CD4-positive, alpha-beta T cell (primary cell): ENCODE measurements around the gene MRM3. TPM values are rescaled to one million over a fixed set of nuclear protein-coding genes. Genes with fewer than 3 reads are reported as not detected.
"Not testable (repeated sequence)": the region's sequence is repeated elsewhere in the genome, so short reads cannot be mapped to it uniquely, and the experiment has no call there.

Source experiments
- ATAC-seq: fragments of 200-7000 bp; cut with Tn5 transposase; one replicate; pipeline ENCODE4 v1.10.0; 2022; ENCODE audit warnings: mild to moderate bottlenecking; ENCODE audit not compliant: poor library complexity
- CTCF ChIA-PET: fragments of 350-600 bp; sonication (Branson Sonifier 250); formaldehyde crosslinking; loops from one replicate; lab custom pipeline; 2021; ENCODE audit warnings: antibody characterized with exemption, inconsistent platforms; lab: Charles Lee
- POLR2A ChIA-PET: fragments of 350-600 bp; sonication (Branson Sonifier 250); formaldehyde crosslinking; loops from one replicate; lab custom pipeline; 2021; ENCODE audit warnings: antibody characterized with exemption, inconsistent platforms; lab: Charles Lee
- DNase-seq, 14 experiments: peaks; one replicate each; pipeline ENCODE4 v3.0.0-alpha.2; 2013 to 2020; ENCODE audit warnings: mixed read lengths in 2 of 14
- H3K27ac ChIP-seq, 2 donors: one replicate each; pipeline versions ENCODE4 v1.5.1 to v1.7.0; 2013; ENCODE audit warnings: low read length in 2 of 2, low read depth in 1 of 2, mild to moderate bottlenecking in 1 of 2
- H3K27me3 ChIP-seq, 2 experiments: 1 replicate in 1 of 2; 2 replicates in 1 of 2; pipeline versions ENCODE4 v1.6.1 to v1.7.0; 2013; ENCODE audit warnings: low read length in 2 of 2, control low read depth in 1 of 2, mild to moderate bottlenecking in 1 of 2, moderate library complexity in 1 of 2; ENCODE audit not compliant: insufficient read depth in 2 of 2, control insufficient read depth in 1 of 2
- H3K36me3 ChIP-seq: one replicate; pipeline ENCODE4 v1.6.1; 2013; ENCODE audit warnings: low read length, control low read depth; ENCODE audit not compliant: insufficient read depth
- H3K4me1 ChIP-seq: one replicate; pipeline ENCODE4 v1.6.1; 2013; ENCODE audit warnings: low read length, control low read depth; ENCODE audit not compliant: insufficient read depth
- H3K4me3 ChIP-seq: one replicate; pipeline ENCODE4 v1.5.1; 2013; ENCODE audit warnings: mild to moderate bottlenecking, low read length, moderate library complexity
- H3K9me3 ChIP-seq, 2 experiments: 1 replicate in 1 of 2; 2 replicates in 1 of 2; pipeline versions ENCODE4 v1.6.1 to v1.7.0; 2013; ENCODE audit warnings: low read length in 2 of 2, mild to moderate bottlenecking in 2 of 2, control low read depth in 1 of 2, moderate library complexity in 1 of 2; ENCODE audit not compliant: control insufficient read depth in 1 of 2, insufficient read depth in 1 of 2
- H3K27ac Mint-ChIP-seq: one replicate; pipeline ENCODE4 v1.8.0; 2020; ENCODE audit warnings: mixed read lengths
- H3K27me3 Mint-ChIP-seq: one replicate; pipeline ENCODE4 v1.8.0; 2021; ENCODE audit warnings: mixed read lengths
- H3K36me3 Mint-ChIP-seq: one replicate; pipeline ENCODE4 v1.8.0; 2021; ENCODE audit warnings: low read depth, mixed read lengths
- H3K4me1 Mint-ChIP-seq: one replicate; pipeline ENCODE4 v1.8.0; 2021; ENCODE audit warnings: low read depth, mixed read lengths
- H3K4me3 Mint-ChIP-seq: one replicate; pipeline ENCODE4 v1.8.0; 2020; ENCODE audit warnings: mild to moderate bottlenecking, mixed read lengths
- H3K9me3 Mint-ChIP-seq: one replicate; pipeline ENCODE4 v1.8.0; 2020; ENCODE audit warnings: mixed read lengths
- CTCF ChIP-seq: fragments of 200-600 bp; IDR thresholded peaks from one replicate; pipeline ENCODE4 v1.8.0; 2022; ENCODE audit warnings: antibody characterized with exemption, mild to moderate bottlenecking
- intact Hi-C, 2 experiments: fragments of 100-400 bp; cut with DNase I in 1 of 2; cut with micrococcal nuclease in 1 of 2; formaldehyde crosslinking; loops; one replicate each; pipeline versions ENCODE4 v1.15.1 to v1.9.0; 2023 to 2025; cut with DNase I, micrococcal nuclease
- total RNA-seq, 174 experiments: library from RNA in 2 of 174; stranded (reverse) in 2 of 174; gene quantifications; one replicate each; pipeline ENCODE4 v1.2.3 and lab custom pipeline; 2021 to 2026

MRM3 gene
- total RNA-seq, 2 experiments from 2014 or later, result 40.8 to 44.1 TPM

GRCh38 chr17:802901-803881 is 21.0 kb downstream of the MRM3 start:
- no peaks in the 10 kb centered on the region for H3K36me3 ChIP-seq
- ChIA-PET POLR2A (no interaction called here), CTCF (no interaction called here)
- H3K27me3 Mint-ChIP-seq, result peaks cover 7% of the 10 kb centered on the region
- H3K4me1 ChIP-seq, result no peaks in the 10 kb centered on the region
- no peaks in the 10 kb centered on the region for H3K9me3 Mint-ChIP-seq
- H3K27ac ChIP-seq, result no peak overlapping the region
- no peak overlapping the region for H3K27ac Mint-ChIP-seq
- intact Hi-C loops, result no loop called here
- no peak overlapping the region for H3K4me3 ChIP-seq
- no peak for ATAC-seq
- no peaks in the 10 kb centered on the region for H3K9me3 ChIP-seq
- no peak overlapping the region for H3K4me3 Mint-ChIP-seq
- no peak for DNase-seq
- no peaks in the 10 kb centered on the region for H3K27me3 ChIP-seq
- H3K36me3 Mint-ChIP-seq, result no peaks in the 10 kb centered on the region
- no peaks in the 10 kb centered on the region for H3K4me1 Mint-ChIP-seq
- TF ChIP-seq CTCF, result no peak

GRCh38 chr17:804541-805435 is 22.6 kb downstream of the MRM3 start:
- CTCF ChIA-PET, result no interaction called here
- no peaks in the 10 kb centered on the region for H3K4me1 ChIP-seq
- no peaks in the 10 kb centered on the region for H3K4me1 Mint-ChIP-seq
- TF ChIP-seq CTCF, result no peak
- H3K27ac Mint-ChIP-seq, result no peak overlapping the region
- intact Hi-C loops, result no loop called here
- H3K9me3 Mint-ChIP-seq, result no peaks in the 10 kb centered on the region
- ATAC-seq (no peak), DNase-seq (no peak)
- no peaks in the 10 kb centered on the region for H3K36me3 Mint-ChIP-seq
- no peaks in the 10 kb centered on the region for H3K27me3 ChIP-seq
- POLR2A ChIA-PET, result no interaction called here
- no peaks in the 10 kb centered on the region for H3K36me3 ChIP-seq
- peaks cover 7% of the 10 kb centered on the region for H3K27me3 Mint-ChIP-seq
- H3K9me3 ChIP-seq, result peaks cover 0 to 2% of the 10 kb centered on the region in 2 experiments
- H3K27ac ChIP-seq, result no peak overlapping the region
- no peak overlapping the region for H3K4me3 Mint-ChIP-seq
- no peak overlapping the region for H3K4me3 ChIP-seq

GRCh38 chr17:805886-806285 is 23.7 kb downstream of the MRM3 start:
- H3K27me3 Mint-ChIP-seq, ATAC-seq, H3K4me3 Mint-ChIP-seq, CTCF ChIA-PET, H3K36me3 ChIP-seq, DNase-seq, H3K4me1 Mint-ChIP-seq, POLR2A ChIA-PET, H3K9me3 Mint-ChIP-seq, intact Hi-C loops, H3K4me3 ChIP-seq, H3K27ac Mint-ChIP-seq, H3K4me1 ChIP-seq, H3K9me3 ChIP-seq, H3K27me3 ChIP-seq, H3K27ac ChIP-seq, H3K36me3 Mint-ChIP-seq: not testable (repeated sequence)
